Stimulated activated CD4-positive, alpha-beta T cell treated with anti-CD3 and anti-CD28 coated beads, Interleukin-12 subunit alpha, Interleukin-12 subunit beta, amount 100 ng/mL, for 48 hours (primary cell): ENCODE data around the gene SPNS2.
A peak's percentile ranks its signal among the peaks of the same experiment; 100 is the strongest.

Source experiments
- DNase-seq, 3 donors: peaks; one replicate each; pipeline ENCODE4 v3.0.0-alpha.2; 2020; ENCODE audit warnings: low read depth in 2 of 3, low spot score in 1 of 3

Gene SPNS2, protein sequence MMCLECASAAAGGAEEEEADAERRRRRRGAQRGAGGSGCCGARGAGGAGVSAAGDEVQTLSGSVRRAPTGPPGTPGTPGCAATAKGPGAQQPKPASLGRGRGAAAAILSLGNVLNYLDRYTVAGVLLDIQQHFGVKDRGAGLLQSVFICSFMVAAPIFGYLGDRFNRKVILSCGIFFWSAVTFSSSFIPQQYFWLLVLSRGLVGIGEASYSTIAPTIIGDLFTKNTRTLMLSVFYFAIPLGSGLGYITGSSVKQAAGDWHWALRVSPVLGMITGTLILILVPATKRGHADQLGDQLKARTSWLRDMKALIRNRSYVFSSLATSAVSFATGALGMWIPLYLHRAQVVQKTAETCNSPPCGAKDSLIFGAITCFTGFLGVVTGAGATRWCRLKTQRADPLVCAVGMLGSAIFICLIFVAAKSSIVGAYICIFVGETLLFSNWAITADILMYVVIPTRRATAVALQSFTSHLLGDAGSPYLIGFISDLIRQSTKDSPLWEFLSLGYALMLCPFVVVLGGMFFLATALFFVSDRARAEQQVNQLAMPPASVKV

DNA sequence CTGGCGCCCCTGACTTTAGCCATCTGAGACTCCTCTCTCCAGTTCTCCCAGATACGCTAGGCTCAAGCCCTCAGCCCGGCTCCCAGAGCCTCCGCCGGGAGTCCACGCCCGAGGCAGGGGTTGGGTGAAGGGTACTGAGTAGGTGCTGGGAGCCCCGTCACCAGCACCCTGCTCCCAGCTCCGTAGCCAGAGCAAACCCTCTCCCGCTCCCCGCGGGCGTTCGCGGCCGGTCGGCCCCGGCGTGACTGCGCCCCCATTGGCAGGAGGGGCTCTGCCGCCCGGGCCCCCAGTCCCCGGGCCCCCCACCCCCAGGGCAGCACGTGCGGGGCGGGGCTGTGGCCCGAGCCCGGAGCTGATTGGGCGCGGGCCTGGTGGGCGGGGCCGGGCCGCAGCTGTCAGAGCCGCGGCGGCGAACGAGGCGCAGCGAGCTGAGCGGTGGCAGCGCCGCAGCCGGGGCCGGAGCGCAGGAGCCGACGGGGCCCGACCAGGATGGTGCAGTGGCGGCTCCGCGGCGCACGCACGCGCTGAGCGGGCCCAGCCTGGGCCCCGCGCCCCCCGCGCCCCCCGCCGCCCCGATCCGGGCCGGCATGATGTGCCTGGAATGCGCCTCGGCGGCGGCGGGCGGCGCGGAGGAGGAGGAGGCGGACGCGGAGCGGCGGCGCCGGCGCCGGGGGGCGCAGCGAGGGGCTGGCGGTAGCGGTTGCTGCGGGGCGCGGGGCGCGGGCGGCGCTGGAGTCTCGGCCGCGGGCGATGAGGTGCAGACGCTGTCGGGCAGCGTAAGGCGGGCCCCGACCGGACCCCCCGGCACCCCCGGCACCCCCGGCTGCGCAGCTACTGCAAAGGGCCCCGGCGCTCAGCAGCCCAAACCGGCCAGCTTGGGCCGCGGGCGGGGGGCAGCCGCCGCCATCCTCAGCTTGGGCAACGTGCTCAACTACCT lies at the start of gene SPNS2:
Gene SPNS2, plus strand, starts transcription at position 421 of the 937 bp plus-strand sequence. Its CDS starts 167 bp downstream, at position 588.
- DNase-seq: peak in 1 of 3 donors; percentile 51

DNA sequence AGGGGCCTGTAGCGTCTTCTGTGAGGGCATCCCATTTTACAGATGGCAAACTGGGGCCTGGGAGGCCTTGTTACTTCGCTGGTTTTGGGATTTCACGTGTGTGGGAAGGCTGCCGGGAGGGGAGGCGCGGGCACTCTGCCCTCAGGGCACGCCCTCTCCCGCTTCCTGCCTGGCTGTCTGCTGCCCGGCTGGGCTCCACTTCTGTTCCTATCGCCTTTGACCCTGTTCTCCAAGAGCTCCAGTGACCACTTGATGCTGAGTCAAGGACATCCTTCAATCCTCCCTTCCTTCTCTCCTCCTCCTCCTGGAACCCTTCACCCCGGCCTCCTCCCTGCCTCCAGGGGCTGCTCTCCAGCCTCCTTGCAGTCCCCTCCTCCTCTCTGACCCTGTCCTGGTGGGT lies 48.9 kb upstream of the SPNS2 start:
- DNase-seq: no peak

GRCh38 chr17:4450710-4451316 lies 47.9 kb upstream of the SPNS2 start:
- no peak for DNase-seq

GRCh38 chr17:4453812-4454591 lies 44.7 kb upstream of the SPNS2 start:
- DNase-seq: no peak

GRCh38 chr17:4460661-4461060 lies 38.0 kb upstream of the SPNS2 start:
- DNase-seq: no peak

GRCh38 chr17:4463818-4464476 lies 34.7 kb upstream of the SPNS2 start:
- no peak for DNase-seq

- no peak for DNase-seq
Observed at GRCh38 chr17:4465786-4466185, 32.9 kb upstream of the SPNS2 start.

DNA sequence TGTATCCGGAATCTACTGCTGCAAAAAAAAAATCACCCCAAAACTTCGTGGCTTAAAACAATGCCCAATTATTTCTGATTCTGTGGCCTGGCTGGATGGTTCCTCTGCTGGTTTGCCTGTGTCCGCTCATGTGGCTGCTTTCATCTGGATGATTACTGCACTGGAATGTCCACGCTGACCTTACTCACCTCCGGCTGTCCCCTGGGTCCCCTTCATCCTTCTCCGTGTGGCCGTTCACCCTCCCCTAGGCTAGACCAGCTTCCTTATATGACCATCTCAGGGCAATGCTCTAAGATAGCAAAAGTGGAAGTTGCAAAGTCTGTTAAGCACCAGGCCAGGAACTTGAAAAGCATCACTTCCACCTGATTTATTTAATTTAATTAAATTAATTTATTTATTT lies 31.4 kb upstream of the SPNS2 start:
- no peak for DNase-seq

- DNase-seq: no peak
Observed at GRCh38 chr17:4469552-4469951, 29.1 kb upstream of the SPNS2 start.

DNA sequence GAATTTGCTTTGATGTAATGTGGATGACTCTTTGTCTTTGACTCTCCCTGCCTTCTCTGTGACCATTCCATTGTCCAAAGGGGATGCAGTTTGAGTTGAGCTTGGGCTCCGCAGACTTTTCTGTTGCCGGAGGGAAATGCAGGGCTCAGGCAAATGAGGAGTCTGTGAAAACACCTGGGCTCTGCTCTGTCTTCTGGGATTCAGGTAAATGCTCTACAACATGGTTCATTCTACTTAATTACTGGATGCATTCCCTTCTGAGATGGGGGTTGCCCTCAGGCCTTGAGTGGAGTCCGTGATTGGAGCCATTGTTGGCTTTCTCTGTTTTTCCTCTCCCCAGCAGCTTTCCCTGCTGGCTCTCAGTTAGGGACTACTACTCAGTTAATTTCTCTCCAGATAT lies 26.4 kb upstream of the SPNS2 start:
- DNase-seq: no peak

GRCh38 chr17:4474093-4474492 lies 24.6 kb upstream of the SPNS2 start:
- DNase-seq: no peak

DNA sequence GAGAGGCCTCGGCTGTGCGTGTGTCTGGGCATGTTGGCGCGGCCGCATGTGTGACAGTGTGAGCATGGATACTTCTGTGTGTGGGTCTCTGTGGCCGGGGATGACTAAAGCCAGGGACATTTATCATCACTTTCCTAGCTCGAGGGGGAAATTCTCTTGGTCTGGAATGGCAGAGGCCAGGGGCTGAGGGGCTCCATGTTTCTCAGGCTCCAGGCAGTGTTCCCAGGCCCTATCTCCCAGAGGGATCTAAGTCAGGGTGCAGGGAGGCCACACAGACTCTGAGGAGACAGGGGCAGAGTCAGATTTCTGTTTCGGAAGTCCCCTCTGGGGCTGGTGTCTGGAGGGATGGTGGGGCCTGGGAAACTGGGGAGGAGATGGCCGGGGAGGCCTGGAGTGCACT lies 23.7 kb upstream of the SPNS2 start:
- no peak for DNase-seq

DNA sequence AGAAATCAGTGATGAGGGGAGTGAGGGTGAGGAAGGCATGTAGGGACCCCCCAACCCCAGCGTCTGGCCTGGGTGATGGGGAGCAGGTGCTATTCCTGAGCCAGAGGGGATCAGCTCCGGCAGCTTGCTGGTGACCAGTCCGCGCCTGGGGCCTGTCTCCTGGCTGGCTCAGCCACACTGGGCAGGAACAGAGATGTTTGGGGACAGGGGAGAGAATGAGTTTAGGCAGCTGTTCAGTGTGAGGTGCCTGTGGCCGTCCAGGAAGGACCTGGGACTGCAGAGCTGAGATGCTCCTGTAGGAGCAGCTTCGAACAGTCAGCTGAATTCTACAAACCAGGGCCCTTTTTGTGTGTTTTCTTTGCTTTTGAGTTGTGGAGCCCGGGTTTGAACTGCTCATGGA lies 23.2 kb upstream of the SPNS2 start:
- DNase-seq: no peak

- DNase-seq: no peak
Observed at GRCh38 chr17:4476017-4476416, 22.7 kb upstream of the SPNS2 start.

- no peak for DNase-seq
Observed at GRCh38 chr17:4476511-4477070, 22.1 kb upstream of the SPNS2 start.

DNA sequence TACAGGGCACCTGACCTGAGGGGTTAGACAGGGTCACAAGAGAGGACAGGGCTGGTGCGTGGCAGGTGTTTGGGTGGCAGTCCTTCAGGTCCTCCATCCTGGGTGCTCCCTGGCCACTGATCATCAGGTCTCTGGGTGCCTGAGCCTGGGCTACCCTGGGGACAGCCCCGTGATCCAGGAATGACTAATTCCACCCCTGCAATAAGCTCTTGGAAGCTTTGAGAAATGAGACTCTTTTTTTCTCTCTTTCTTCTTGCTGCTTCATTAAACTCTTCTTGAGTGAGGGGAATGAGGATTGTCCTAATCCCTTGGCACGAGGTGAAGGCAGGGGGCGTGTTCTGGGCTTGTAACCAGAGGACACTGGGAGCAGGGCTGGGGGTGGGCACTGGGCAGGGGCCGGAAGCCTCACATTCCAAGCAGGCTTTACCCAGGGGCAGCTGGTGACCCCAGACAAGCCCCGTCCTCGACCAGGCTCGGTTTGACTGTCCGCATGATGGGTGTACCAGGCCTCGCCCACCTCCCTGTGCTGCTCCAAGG lies 21.4 kb upstream of the SPNS2 start:
- no peak for DNase-seq

DNA sequence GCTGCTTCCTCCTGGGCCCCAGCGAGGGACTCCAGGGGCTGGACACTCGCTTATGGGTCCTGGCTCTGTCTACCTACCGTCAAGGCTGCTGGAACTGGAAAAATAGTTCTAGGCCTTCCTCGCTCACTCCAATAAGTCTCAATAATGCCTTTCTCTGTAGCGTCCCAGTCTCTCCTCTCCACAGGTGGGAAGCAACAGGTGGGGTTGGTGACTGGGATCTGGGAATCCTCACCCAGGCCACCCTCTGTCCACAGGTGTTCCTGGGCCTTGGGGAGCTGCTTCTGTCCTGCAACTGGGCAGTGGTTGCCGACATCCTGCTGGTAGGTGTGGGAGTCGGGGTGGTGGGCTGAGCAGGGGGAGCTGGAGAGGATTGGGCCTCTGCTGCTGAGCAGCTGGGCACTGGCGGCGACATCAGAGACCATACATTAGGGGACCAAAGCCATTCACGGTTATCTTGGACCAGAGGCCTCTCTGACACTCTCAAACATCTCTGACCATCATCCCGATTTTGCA lies 20.3 kb upstream of the SPNS2 start:
- DNase-seq: no peak

GRCh38 chr17:4479340-4479981 lies 19.2 kb upstream of the SPNS2 start:
- DNase-seq: no peak
